HepG2 (cell line): ENCODE measurements around the gene HCFC1. TPM values are rescaled to one million over a fixed set of nuclear protein-coding genes. Genes with fewer than 3 reads are reported as not detected.

Experiments
- ATAC-seq: fragments of 200-7000 bp; cut with Tn5 transposase; 3 replicates; pipeline ENCODE4 v1.9.1; 2020; ENCODE audit warnings: mild to moderate bottlenecking, moderate library complexity
- BruUV-seq: library from RNA; stranded (reverse); fragments of 400-500 nt; replicated peaks from 2 replicates; lab custom pipeline; 2021; lab: Mats Ljungman, UMichigan
- CTCF ChIA-PET: fragments of 300-600 bp; formaldehyde crosslinking; extraction: SDS; loops from one replicate; lab custom pipeline; 2021; ENCODE audit warnings: low total read pairs, inconsistent platforms, low intra/inter-chr PET ratio; lab: Yijun Ruan, JAX
- POLR2A ChIA-PET: fragments of 350-600 bp; sonication (Branson Sonifier 250); formaldehyde crosslinking; loops from one replicate; lab custom pipeline; 2020; ENCODE audit warnings: antibody characterized with exemption, inconsistent platforms; lab: Yijun Ruan, JAX
- DNase-seq: peaks from one replicate; pipeline ENCODE4 v3.0.0-alpha.2; 2015; ENCODE audit warnings: low spot score
- FAIRE-seq: peaks from 3 replicates; lab custom pipeline; 2011; peaks lifted over from hg19 to GRCh38; lab: Jason Lieb, UNC
- H2AFZ ChIP-seq: one replicate; pipeline ENCODE4 v1.6.1; 2011; ENCODE audit warnings: low read length, inconsistent platforms
- H3K27ac ChIP-seq: fragments of 300-600 bp; 3 replicates; pipeline ENCODE4 v1.8.0; 2011; ENCODE audit warnings: mixed run types, mild to moderate bottlenecking, mixed read lengths, low read length, inconsistent platforms; ENCODE audit not compliant: insufficient read depth; ENCODE audit errors: extremely low read length
- H3K27me3 ChIP-seq, 2 experiments: fragments of 200-600 bp in 1 of 2; 2 replicates in 1 of 2; 3 replicates in 1 of 2; pipeline versions ENCODE4 v1.6.0 to v1.8.0; 2011; ENCODE audit warnings: low read length in 2 of 2, mild to moderate bottlenecking in 2 of 2, moderate library complexity in 2 of 2, inconsistent platforms in 1 of 2; ENCODE audit not compliant: insufficient read depth in 2 of 2, control insufficient read depth in 1 of 2
- H3K36me3 ChIP-seq, 2 experiments: fragments of 200-600 bp in 1 of 2; replicated peaks in 1 of 2; 2 replicates in 1 of 2; 3 replicates in 1 of 2; pipeline versions ENCODE4 v1.5.1 to v1.8.0; 2011; ENCODE audit warnings: low read length in 2 of 2, inconsistent platforms in 1 of 2; ENCODE audit not compliant: insufficient read depth in 2 of 2, control insufficient read depth in 1 of 2
- H3K4me1 ChIP-seq: 2 replicates; pipeline ENCODE4 v1.5.1; 2012; ENCODE audit warnings: low read length, inconsistent platforms; ENCODE audit not compliant: insufficient read depth
- H3K4me2 ChIP-seq: 2 replicates; pipeline ENCODE4 v1.6.0; 2011; ENCODE audit warnings: low read depth, low read length, inconsistent platforms
- H3K4me3 ChIP-seq, 3 experiments: fragments of 200-600 bp in 1 of 3; sonication (generic), shearing (Covaris generic) in 1 of 3; replicated peaks in 1 of 3; 2 replicates each; pipeline ENCODE4 v1.5.1; 2011 to 2016; ENCODE audit warnings: low read length in 3 of 3, inconsistent platforms in 2 of 3, low read depth in 2 of 3, mild to moderate bottlenecking in 2 of 3, control low read depth in 1 of 3, mixed read lengths in 1 of 3; ENCODE audit not compliant: insufficient read depth in 1 of 3
- H3K79me2 ChIP-seq: one replicate; pipeline ENCODE4 v1.6.1; 2011; ENCODE audit warnings: low read length, inconsistent platforms; ENCODE audit not compliant: insufficient read depth
- H3K9ac ChIP-seq: 2 replicates; pipeline ENCODE4 v1.6.0; 2011; ENCODE audit warnings: mild to moderate bottlenecking, low read depth, low read length, inconsistent platforms; ENCODE audit not compliant: insufficient read depth
- H3K9me3 ChIP-seq: 2 replicates; pipeline ENCODE4 v1.5.1; 2012; ENCODE audit warnings: mild to moderate bottlenecking, low read length
- H4K20me1 ChIP-seq: 2 replicates; pipeline ENCODE4 v1.6.0; 2011; ENCODE audit warnings: inconsistent platforms, mild to moderate bottlenecking, low read length, moderate library complexity; ENCODE audit not compliant: insufficient read depth
- AHR ChIP-seq: IDR thresholded peaks from 2 replicates; pipeline ENCODE4 v1.6.1; 2018; ENCODE audit warnings: missing genetic modification reagents, missing compliant biosample characterization
- CHD4 ChIP-seq: fragments of 200-600 bp; sonication (generic); IDR thresholded peaks from 2 replicates; pipeline ENCODE4 v1.7.0; 2017; ENCODE audit warnings: mild to moderate bottlenecking, low read length, borderline replicate concordance
- JDP2 ChIP-seq: sonication (generic); formaldehyde crosslinking; IDR thresholded peaks from 2 replicates; pipeline ENCODE4 v1.8.1; 2022; ENCODE audit warnings: missing genetic modification reagents, borderline replicate concordance
- MZF1 ChIP-seq: sonication (generic); formaldehyde crosslinking; IDR thresholded peaks from 2 replicates; pipeline ENCODE4 v1.8.1; 2023; ENCODE audit warnings: mild to moderate bottlenecking, missing genetic modification reagents, borderline replicate concordance
- SOX13 ChIP-seq, 3 experiments: fragments of 450-650 bp in 1 of 3; sonication (generic) in 1 of 3; formaldehyde crosslinking in 1 of 3; IDR thresholded peaks in 2 of 3; conservative IDR thresholded peaks in 1 of 3; 2 replicates each; pipeline versions ENCODE4 v1.5.0 to v1.6.1; 2016 to 2020; ENCODE audit warnings: antibody characterized with exemption in 1 of 3, mild to moderate bottlenecking in 1 of 3, missing compliant biosample characterization in 1 of 3, missing genetic modification reagents in 1 of 3, moderate library complexity in 1 of 3
- TEAD3 ChIP-seq: optimal IDR thresholded peaks from 2 replicates; pipeline ENCODE3; 2016; ENCODE audit warnings: borderline replicate concordance
- ZNF230 ChIP-seq: sonication (generic); formaldehyde crosslinking; IDR thresholded peaks from 2 replicates; pipeline ENCODE4 v1.4.0; 2020; ENCODE audit warnings: mild to moderate bottlenecking, missing genetic modification reagents
- WGBS: methylation state at CpG from one replicate; pipeline ENCODE4 v1.1.6; 2017; ENCODE audit warnings: low lambda C conversion rate; 5-methylcytosine and 5-hydroxymethylcytosine counted together
- in situ Hi-C: cut with HindIII; loops from 2 replicates; pipeline ENCODE4 v1.10.0; 2017; ENCODE audit warnings: low pct_unique_long_range_greater_than_20kb; ENCODE audit not compliant: extremely low pct_ligation_motif_present
- intact Hi-C: fragments of 100-400 bp; cut with micrococcal nuclease; formaldehyde crosslinking; loops from one replicate; pipeline ENCODE4 v1.10.0; 2022; ENCODE audit not compliant: unreplicated experiment
- polyA plus RNA-seq, 8 experiments: library from polyadenylated mRNA; depleted of rRNA in 3 of 8; stranded (reverse) in 7 of 8; unstranded in 1 of 8; fragments of >200 nt; fragmentation: Illumina TruSeq in 4 of 8; extraction: Trizol in 4 of 8; gene quantifications; 2 replicates each; pipeline versions ENCODE4 v1.2.1 to v1.2.3, GENCODE V29; 2011 to 2016; ENCODE audit warnings: low read depth in 4 of 8, missing spikeins in 1 of 8, mixed read lengths in 1 of 8; ENCODE audit not compliant: insufficient read depth in 1 of 8
- total RNA-seq, 5 experiments: library from RNA; depleted of rRNA; stranded (reverse); fragments of >200 nt; fragmentation: Illumina TruSeq; extraction: Trizol; gene quantifications; 2 replicates each; pipeline ENCODE4 v1.2.3, GENCODE V29; 2016; ENCODE audit warnings: low read depth in 1 of 5
- TF ChIP-seq, protein P1 (sequence below): fragments of 450-650 bp; IDR thresholded peaks from 2 replicates; pipeline ENCODE4 v1.6.1; 2017; ENCODE audit warnings: mild to moderate bottlenecking

Gene HCFC1
- total and polyA plus RNA-seq, 2 of the 13 experiments (the other 11 are each of a cell fraction or from before 2014, with no cell fraction given), result 5.8 to 17.8 TPM

DNA sequence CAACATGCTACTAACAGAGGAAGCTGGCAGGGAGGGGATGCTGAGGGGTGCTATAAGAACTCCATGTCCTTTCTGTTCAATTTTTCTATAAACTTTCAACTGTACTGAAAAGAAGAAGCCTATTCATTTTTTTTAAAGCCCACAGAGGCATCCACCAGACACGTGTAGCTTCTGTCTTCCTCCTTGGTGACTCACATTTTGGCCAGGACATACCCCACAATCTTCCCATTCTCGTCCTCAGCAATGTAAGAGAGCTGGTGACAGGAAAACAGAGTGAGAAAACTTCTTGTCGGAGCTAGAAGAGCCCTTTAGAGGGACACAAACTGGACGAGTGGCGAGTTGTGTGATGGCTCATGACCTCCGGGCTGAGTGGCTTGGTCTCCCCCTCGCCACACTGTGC lies 37.9 kb downstream of the HCFC1 start:
- Histone ChIP-seq H4K20me1 (no peaks in the 10 kb centered on the region), H3K9ac (peak overlapping the region; percentile 78), H3K36me3 (peaks cover 1 to 8% of the 10 kb centered on the region in 2 experiments; a peak in 1 of 5 replicates), H3K4me1 (peaks cover 18% of the 10 kb centered on the region), H3K27ac (no peak overlapping the region), H3K9me3 (no peaks in the 10 kb centered on the region), H2AFZ (no peak overlapping the region), H3K4me2 (peak overlapping the region; percentile 76), H3K4me3 (peak overlapping the region; percentile 67 to 81 (median 80)), H3K27me3 (no peaks in the 10 kb centered on the region), H3K79me2 (peaks cover 9% of the 10 kb centered on the region)
- CTCF ChIA-PET, result no interaction called here
- TF ChIP-seq, protein P1, sequence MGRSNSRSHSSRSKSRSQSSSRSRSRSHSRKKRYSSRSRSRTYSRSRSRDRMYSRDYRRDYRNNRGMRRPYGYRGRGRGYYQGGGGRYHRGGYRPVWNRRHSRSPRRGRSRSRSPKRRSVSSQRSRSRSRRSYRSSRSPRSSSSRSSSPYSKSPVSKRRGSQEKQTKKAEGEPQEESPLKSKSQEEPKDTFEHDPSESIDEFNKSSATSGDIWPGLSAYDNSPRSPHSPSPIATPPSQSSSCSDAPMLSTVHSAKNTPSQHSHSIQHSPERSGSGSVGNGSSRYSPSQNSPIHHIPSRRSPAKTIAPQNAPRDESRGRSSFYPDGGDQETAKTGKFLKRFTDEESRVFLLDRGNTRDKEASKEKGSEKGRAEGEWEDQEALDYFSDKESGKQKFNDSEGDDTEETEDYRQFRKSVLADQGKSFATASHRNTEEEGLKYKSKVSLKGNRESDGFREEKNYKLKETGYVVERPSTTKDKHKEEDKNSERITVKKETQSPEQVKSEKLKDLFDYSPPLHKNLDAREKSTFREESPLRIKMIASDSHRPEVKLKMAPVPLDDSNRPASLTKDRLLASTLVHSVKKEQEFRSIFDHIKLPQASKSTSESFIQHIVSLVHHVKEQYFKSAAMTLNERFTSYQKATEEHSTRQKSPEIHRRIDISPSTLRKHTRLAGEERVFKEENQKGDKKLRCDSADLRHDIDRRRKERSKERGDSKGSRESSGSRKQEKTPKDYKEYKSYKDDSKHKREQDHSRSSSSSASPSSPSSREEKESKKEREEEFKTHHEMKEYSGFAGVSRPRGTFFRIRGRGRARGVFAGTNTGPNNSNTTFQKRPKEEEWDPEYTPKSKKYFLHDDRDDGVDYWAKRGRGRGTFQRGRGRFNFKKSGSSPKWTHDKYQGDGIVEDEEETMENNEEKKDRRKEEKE, result no peak
- no peak for TF ChIP-seq TEAD3 (CRISPR knock-in tag)
- TF ChIP-seq ZNF230, result no peak
- TF ChIP-seq JDP2 (CRISPR knock-in tag), result no peak
- no peak for TF ChIP-seq SOX13 (IDR thresholded peaks at IDR 0.05)
- TF ChIP-seq SOX13 (CRISPR knock-in tag; conservative IDR thresholded peaks at IDR 0.05 in 1 of 2, IDR thresholded peaks at IDR 0.05 in 1 of 2), result no peak
- TF ChIP-seq AHR (CRISPR knock-in tag), result no peak
- no peak for TF ChIP-seq MZF1 (CRISPR knock-in tag)
- TF ChIP-seq CHD4, result no peak
- in situ Hi-C loops, result no loop called here
- WGBS, result 14% methylated on average over 3 of the region's 7 CpGs
- DNase-seq (no peak), ATAC-seq (no peak), FAIRE-seq (no peak)
- intact Hi-C loops, result no loop called here
- POLR2A ChIA-PET, result no interaction called here
- no TSS peak for BruUV-seq
